Thyroid gland (tissue), 4 donors: ENCODE measurements around the gene TNS3. TPM values are rescaled to one million over a fixed set of nuclear protein-coding genes. Genes with fewer than 3 reads are reported as not detected.

Experiments used
- DNase-seq, 2 donors: peaks; one replicate each; pipeline ENCODE4 v3.0.0-alpha.2; 2019
- H3K27ac ChIP-seq, 3 donors: fragments of 200-600 bp; sonication (generic); 1 replicate in 2 of 3; 2 replicates in 1 of 3; pipeline ENCODE4 v1.5.1; 2016 to 2019; ENCODE audit warnings: mild to moderate bottlenecking in 1 of 3, moderate library complexity in 1 of 3
- H3K27me3 ChIP-seq: fragments of 200-600 bp; sonication (generic); one replicate; pipeline ENCODE4 v1.5.1; 2019
- H3K36me3 ChIP-seq, 2 donors: fragments of 200-600 bp; sonication (generic); one replicate each; pipeline ENCODE4 v1.5.1; 2016 to 2019
- H3K4me1 ChIP-seq, 2 donors: fragments of 200-600 bp; sonication (generic); one replicate each; pipeline ENCODE4 v1.5.1; 2017 to 2019
- H3K4me3 ChIP-seq, 3 donors: fragments of 200-600 bp; sonication (generic); replicated peaks in 1 of 3; 1 replicate in 2 of 3; 2 replicates in 1 of 3; pipeline ENCODE4 v1.5.1; 2016; ENCODE audit warnings: mild to moderate bottlenecking in 1 of 3
- H3K9me3 ChIP-seq: fragments of 200-600 bp; sonication (generic); one replicate; pipeline ENCODE4 v1.5.1; 2017
- CTCF ChIP-seq, 6 experiments: fragments of 200-600 bp in 3 of 6; fragments of 450-650 bp in 3 of 6; sonication (generic) in 3 of 6; IDR thresholded peaks; one replicate each; pipeline ENCODE4 v1.5.1; 2016 to 2019; ENCODE audit warnings: antibody characterized with exemption in 6 of 6, mild to moderate bottlenecking in 2 of 6, inconsistent platforms in 1 of 6, moderate library complexity in 1 of 6
- POLR2A ChIP-seq, 2 donors: fragments of 450-650 bp; IDR thresholded peaks; one replicate each; pipeline ENCODE4 v1.6.1; 2017; ENCODE audit warnings: antibody characterized with exemption in 2 of 2, mild to moderate bottlenecking in 2 of 2, moderate library complexity in 1 of 2
- WGBS, 2 donors: methylation state at CpG; one replicate each; pipeline ENCODE4 v1.1.5; 2017; 5-methylcytosine and 5-hydroxymethylcytosine counted together
- intact Hi-C: fragments of 100-400 bp; cut with DNase I; formaldehyde crosslinking; loops from one replicate; pipeline ENCODE4 v1.15.1; 2023
- total RNA-seq, 4 donors: library from RNA; depleted of rRNA; stranded (reverse); fragments of >200 nt; gene quantifications; one replicate each; pipeline ENCODE4 v1.2.3, GENCODE V29; 2016

TNS3 gene
- total RNA-seq, 4 donors from 2014 or later, result 65.8 to 93.0 (median 80.7) TPM

- Histone ChIP-seq H3K36me3 (peaks cover 10 to 11% of the 10 kb centered on the region in 2 donors), H3K27me3 (no peaks in the 10 kb centered on the region), H3K27ac (no peak overlapping the region), H3K4me3 (no peak overlapping the region), H3K4me1 (peaks cover 22 to 26% of the 10 kb centered on the region in 2 donors), H3K9me3 (no peaks in the 10 kb centered on the region)
- DNase-seq, result no peak
- no peak for TF ChIP-seq POLR2A (IDR thresholded peaks at IDR 0.05)
- no peak for TF ChIP-seq CTCF (IDR thresholded peaks at IDR 0.05)
- intact Hi-C loops, result no loop called here
- WGBS, 2 donors, result 84 to 89% methylated on average over 7 of the region's 7 CpGs
Observed at GRCh38 chr7:47366211-47366610, 215.7 kb downstream of the TNS3 start.

GRCh38 chr7:47362984-47363383, 218.9 kb downstream of the TNS3 start:
- 38 to 64% methylated on average over 1 of the region's 1 CpG for WGBS, 2 donors
- Histone ChIP-seq H3K9me3 (no peaks in the 10 kb centered on the region), H3K36me3 (no peaks in the 10 kb centered on the region), H3K27ac (no peak overlapping the region), H3K4me3 (no peak overlapping the region), H3K4me1 (peaks cover 12 to 18% of the 10 kb centered on the region in 2 donors), H3K27me3 (no peaks in the 10 kb centered on the region)
- no peak for TF ChIP-seq CTCF (IDR thresholded peaks at IDR 0.05)
- no peak for TF ChIP-seq POLR2A (IDR thresholded peaks at IDR 0.05)
- DNase-seq, result no peak
- intact Hi-C loops, result no loop called here

- Histone ChIP-seq H3K27me3 (no peaks in the 10 kb centered on the region), H3K27ac (peak overlapping the region in 2 of 3 donors; percentile 42 to 60), H3K4me1 (peaks cover 12 to 18% of the 10 kb centered on the region in 2 donors), H3K9me3 (no peaks in the 10 kb centered on the region), H3K36me3 (no peaks in the 10 kb centered on the region), H3K4me3 (no peak overlapping the region)
- intact Hi-C loops, result no loop called here
- WGBS, 2 donors, result 44 to 55% methylated on average over 4 of the region's 4 CpGs
- peak; percentile 51 to 56 for DNase-seq
- TF ChIP-seq CTCF (IDR thresholded peaks at IDR 0.05) (no peak), POLR2A (IDR thresholded peaks at IDR 0.05) (no peak)
Observed at GRCh38 chr7:47361746-47362215, 220.1 kb downstream of the TNS3 start.

GRCh38 chr7:47361236-47361635, 220.7 kb downstream of the TNS3 start:
- peak overlapping the region; percentile 0 to 60 (median 42) for H3K27ac ChIP-seq
- TF ChIP-seq POLR2A (IDR thresholded peaks at IDR 0.05) (no peak), CTCF (IDR thresholded peaks at IDR 0.05) (no peak)
- no peak overlapping the region for H3K4me3 ChIP-seq
- H3K36me3 ChIP-seq, result no peaks in the 10 kb centered on the region
- intact Hi-C loops, result no loop called here
- H3K4me1 ChIP-seq, result peaks cover 12 to 19% of the 10 kb centered on the region in 2 donors
- no peak for DNase-seq
- H3K9me3 ChIP-seq, result no peaks in the 10 kb centered on the region
- no peaks in the 10 kb centered on the region for H3K27me3 ChIP-seq
- 92 to 98% methylated on average over 5 of the region's 5 CpGs for WGBS, 2 donors

GRCh38 chr7:47360301-47360900, 221.5 kb downstream of the TNS3 start:
- no peaks in the 10 kb centered on the region for H3K9me3 ChIP-seq
- WGBS, 2 donors, result 89 to 98% methylated on average over 9 to 11 of the region's 11 CpGs
- no peak overlapping the region for H3K4me3 ChIP-seq
- no peaks in the 10 kb centered on the region for H3K36me3 ChIP-seq
- peak overlapping the region in 1 of 3 donors; percentile 60 for H3K27ac ChIP-seq
- intact Hi-C loops, result no loop called here
- DNase-seq, result no peak
- no peak for TF ChIP-seq CTCF (IDR thresholded peaks at IDR 0.05)
- TF ChIP-seq POLR2A (IDR thresholded peaks at IDR 0.05), result no peak
- H3K27me3 ChIP-seq, result no peaks in the 10 kb centered on the region
- H3K4me1 ChIP-seq, result peaks cover 16 to 27% of the 10 kb centered on the region in 2 donors
